Activated T-cell treated with anti-CD3 and anti-CD28 coated beads for 1 hour (primary cell): Measurements from ENCODE around the gene RNU7-1.

Source experiments
- DNase-seq: peaks from one replicate; pipeline ENCODE4 v3.0.0-alpha.2; 2020; ENCODE audit warnings: low read depth

RNU7-1 gene

DNA sequence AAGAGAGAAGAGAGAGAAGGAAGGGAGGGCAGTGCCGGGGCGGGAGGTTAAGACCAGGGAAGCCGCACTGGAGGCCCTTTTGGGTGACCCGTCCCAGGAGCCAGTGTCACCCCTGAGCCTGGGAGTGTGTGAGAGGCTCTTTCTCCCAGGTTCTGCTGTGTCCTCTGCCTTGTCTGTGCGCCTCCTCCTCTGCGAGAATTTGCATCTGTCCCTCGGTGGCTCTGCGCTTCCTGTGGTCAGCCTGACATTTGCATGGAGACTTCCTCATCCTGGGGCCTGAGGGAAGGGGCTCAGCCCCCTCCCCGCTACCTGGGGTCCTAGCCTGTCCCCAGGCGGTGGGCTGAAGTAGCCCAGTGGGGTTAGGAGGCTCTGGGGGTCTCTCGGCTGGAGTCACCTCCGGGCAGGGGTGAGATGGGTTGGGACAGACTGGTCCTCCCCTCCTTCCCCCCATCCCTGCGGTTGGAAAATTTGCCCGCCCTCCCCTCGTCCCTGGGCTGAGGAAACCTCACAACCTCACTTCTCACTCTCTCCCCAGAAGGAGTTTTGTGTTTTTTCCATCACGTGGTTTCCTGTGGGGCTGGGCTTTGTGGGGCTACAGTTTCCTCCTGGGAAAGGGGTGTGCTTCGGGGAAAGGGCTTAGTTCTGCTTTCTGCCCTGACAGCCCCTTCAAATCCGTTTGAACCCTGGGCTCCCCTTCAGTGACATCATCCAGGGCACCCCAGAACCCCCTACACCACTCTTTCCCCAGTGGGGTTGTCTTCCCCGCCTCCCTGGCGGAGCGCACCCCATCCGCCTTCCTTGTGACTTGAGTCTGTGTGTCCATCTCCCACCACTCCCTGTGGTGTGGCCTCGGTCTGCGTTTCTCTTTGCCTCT, 10.1 kb downstream of the RNU7-1 start:
- peak; percentile 71 for DNase-seq

DNA sequence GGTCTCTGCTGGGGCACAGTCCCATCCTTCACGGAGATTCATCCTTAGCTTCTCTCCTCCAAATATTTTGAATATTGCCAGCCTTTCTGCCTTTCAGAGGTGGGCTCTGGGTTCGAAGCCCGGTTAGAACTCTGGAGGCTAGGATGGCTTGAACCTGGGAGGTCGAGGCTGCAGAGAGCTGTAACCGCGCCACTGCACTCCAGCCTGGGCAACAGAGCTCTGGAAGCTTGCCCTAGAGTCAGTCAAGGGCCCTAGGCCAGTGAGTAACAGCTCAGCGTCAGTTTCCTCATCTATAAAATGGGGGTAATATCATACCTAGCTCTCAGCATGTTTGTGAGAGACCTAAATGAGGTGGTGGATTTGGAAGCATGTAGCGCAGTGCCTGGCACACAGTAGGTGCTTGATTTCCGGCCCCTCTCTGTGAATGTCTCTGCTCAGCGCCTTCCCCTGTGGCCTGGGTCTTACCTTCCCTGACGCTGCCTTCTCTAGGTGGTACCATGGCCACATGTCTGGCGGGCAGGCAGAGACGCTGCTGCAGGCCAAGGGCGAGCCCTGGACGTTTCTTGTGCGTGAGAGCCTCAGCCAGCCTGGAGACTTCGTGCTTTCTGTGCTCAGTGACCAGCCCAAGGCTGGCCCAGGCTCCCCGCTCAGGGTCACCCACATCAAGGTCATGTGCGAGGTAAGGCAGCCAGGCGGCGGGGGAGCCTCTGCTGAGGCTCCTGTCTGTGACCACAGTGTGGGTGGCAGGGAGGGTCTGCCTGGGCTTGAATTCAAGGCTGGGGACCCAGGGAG, 10.9 kb downstream of the RNU7-1 start:
- no peak for DNase-seq

- no peak for DNase-seq
Measured at GRCh38 chr12:6955108-6956020, 11.7 kb downstream of the RNU7-1 start.

- DNase-seq: no peak
Measured at GRCh38 chr12:6956021-6956727, 12.6 kb downstream of the RNU7-1 start.

GRCh38 chr12:6957151-6957701, 13.6 kb downstream of the RNU7-1 start:
- DNase-seq: no peak

GRCh38 chr12:6957741-6958608, 14.4 kb downstream of the RNU7-1 start:
- no peak for DNase-seq

GRCh38 chr12:6958609-6959057, 15.0 kb downstream of the RNU7-1 start:
- DNase-seq: no peak

DNA sequence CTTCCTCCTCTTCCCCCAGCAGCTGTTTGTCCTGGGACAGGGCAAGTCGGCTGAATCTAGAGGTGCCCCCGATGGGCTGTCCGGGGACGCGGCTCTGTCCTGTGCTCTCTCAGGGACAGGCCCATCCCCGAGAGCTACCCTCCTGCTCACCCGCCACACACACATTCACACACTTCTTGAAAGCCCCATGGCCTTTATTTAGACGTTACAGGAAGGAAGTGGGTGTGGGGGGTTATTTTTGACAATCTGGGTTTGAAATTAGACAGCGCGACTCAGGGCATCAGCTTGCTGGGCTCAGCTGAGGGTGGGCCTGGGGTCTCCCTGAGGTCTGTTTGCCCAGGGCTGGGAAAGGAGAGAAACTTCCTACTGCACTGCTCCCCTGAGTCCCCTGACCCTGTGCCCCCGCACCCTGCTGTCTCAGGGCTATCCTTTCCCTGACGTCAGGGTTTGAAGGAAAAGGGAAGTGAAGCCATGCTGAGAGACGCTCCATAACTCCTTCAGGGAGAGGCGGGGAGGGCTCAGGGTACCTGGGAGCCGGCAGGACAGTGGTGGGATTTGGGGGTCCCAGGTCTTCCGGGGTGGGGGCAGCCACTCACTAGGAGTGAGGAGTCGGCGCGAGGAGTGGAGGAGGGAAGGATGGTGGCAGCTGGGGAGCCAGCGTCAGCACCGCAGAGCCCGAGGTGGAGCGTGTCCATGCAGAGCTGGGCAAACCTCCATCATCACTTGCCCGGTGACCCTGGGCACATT, 15.6 kb downstream of the RNU7-1 start:
- DNase-seq: peak; percentile 64

GRCh38 chr12:6959805-6960592, 16.4 kb downstream of the RNU7-1 start:
- DNase-seq: no peak

DNA sequence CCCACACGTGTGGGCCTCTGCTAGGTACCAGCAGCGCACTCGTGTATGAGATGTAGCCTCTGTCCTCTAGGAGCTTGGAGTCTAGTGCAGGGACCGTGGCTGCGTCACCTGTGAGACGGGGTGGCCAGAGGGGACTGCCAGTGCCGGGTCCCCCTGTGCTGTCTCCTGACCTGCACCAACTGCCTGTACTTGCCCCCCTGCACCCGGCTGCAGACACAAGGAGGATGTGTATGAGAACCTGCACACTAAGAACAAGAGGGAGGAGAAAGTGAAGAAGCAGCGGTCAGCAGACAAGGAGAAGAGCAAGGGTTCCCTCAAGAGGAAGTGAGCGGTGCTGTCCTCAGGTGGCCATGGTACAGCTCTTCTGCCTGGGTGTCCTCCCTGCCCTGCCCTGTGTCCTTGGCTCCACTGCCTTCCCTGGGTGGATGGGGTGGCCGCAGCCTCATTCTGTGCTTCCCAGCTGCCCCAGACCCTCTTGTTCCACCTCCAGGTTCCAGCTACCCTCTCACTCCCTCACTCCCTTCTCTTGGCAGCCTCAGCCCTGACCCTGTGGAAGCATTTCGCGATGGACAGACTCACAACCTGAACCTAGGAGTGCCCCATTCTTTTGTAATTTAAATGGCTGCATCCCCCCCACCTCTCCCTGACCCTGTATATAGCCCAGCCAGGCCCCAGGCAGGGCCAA, 17.1 kb downstream of the RNU7-1 start:
- DNase-seq: no peak

- peak; percentile 80 for DNase-seq
Measured at GRCh38 chr12:6961278-6961694, 17.7 kb downstream of the RNU7-1 start.

- no peak for DNase-seq
Measured at GRCh38 chr12:6961695-6962284, 18.2 kb downstream of the RNU7-1 start.

DNA sequence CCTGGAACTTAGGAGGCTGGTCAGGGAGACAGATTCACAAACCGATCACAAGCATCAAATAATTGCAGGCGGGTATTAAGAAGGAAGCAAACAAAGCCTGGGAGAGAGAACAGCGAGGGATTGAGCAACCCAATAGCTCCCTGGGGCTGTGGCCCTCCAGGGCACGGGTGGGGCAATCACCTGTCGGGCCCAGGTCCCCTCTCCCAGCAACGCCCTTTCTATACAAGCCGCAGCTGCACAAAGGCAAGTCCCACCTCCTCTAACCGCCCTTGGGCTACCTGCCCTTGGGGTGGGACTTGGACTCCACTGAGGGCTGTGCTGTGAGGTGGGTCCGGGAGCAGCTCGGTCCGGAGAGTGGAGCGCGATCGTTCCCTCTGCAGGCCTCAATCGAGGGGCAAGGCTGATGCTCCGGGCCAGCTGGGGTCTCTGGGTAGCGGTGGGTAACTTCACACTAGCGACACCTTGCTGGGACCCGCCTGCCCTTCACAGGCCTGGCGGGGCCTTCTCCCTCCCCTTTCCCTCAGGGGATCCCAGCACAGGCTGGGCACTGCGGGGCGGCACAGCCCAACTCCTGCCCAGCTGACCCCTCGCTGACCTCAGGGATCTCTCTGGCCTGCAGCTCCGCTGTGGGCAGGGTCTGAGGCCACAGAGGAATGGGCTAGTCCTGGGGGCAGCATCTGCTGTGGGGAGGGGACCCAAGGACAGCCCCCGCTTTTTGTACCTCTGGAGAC, 18.8 kb downstream of the RNU7-1 start:
- no peak for DNase-seq

GRCh38 chr12:6963016-6963731, 19.6 kb downstream of the RNU7-1 start:
- no peak for DNase-seq

DNA sequence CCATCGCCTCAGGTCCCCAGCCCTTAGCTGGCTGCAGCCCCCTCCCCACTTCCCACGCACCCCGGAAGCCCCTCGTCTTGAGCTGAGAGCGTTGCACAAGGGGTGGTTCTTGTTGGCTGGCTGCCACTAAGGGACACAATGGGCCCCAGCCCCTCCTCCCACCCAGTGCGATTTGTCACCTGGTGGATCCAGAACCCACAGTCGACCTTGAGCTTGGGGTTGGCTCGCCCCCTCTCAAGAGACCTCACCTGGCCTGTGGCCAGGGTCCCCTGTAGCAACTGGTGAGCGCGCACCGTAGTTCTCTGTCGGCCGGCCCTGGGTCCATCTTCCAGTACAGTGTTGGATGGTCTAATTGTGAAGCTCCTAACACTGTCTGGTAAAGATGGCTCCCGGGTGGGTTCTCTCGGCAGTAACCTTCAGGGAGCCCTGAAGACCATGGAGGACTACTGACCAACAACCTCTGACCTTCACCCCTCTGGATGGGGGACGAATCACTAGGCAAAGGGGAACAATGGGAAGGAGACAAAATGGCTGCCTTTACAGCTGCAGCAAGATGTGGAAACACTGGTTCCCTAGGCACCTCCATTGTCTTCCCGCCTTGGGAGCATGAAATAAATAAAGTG, 20.3 kb downstream of the RNU7-1 start:
- no peak for DNase-seq

GRCh38 chr12:6964605-6965025, 21.0 kb downstream of the RNU7-1 start:
- DNase-seq: no peak
